Kidney (tissue), 14 donors: Measurements from ENCODE around the gene DISP3. TPM values are rescaled to one million over a fixed set of nuclear protein-coding genes. Genes with fewer than 3 reads are reported as not detected.

Experiments
- DNase-seq, 5 donors: peaks; one replicate each; pipeline ENCODE4 v3.0.0-alpha.2; 2013 to 2020
- FAIRE-seq: peaks from 2 replicates; lab custom pipeline; 2012; peaks lifted over from hg19 to GRCh38; lab: Jason Lieb, UNC
- H3K27ac ChIP-seq, 2 donors: one replicate each; pipeline ENCODE4 v1.7.0; 2013; ENCODE audit warnings: low read depth in 2 of 2, low read length in 2 of 2, inconsistent platforms in 1 of 2
- H3K27me3 ChIP-seq: one replicate; pipeline ENCODE4 v1.7.1; 2013; ENCODE audit warnings: low read length, inconsistent platforms; ENCODE audit not compliant: control insufficient read depth, insufficient read depth
- H3K36me3 ChIP-seq, 3 donors: one replicate each; pipeline versions ENCODE4 v1.7.0 to v1.7.1; 2013; ENCODE audit warnings: low read length in 3 of 3, control low read depth in 1 of 3, inconsistent platforms in 1 of 3; ENCODE audit not compliant: insufficient read depth in 3 of 3, control insufficient read depth in 2 of 3
- H3K4me1 ChIP-seq, 3 donors: one replicate each; pipeline versions ENCODE4 v1.7.0 to v1.7.1; 2013; ENCODE audit warnings: low read length in 3 of 3, inconsistent platforms in 1 of 3, low read depth in 1 of 3; ENCODE audit not compliant: control insufficient read depth in 2 of 3, insufficient read depth in 2 of 3
- H3K4me3 ChIP-seq, 3 donors: one replicate each; pipeline versions ENCODE4 v1.7.0 to v1.8.1; 2013; ENCODE audit warnings: low read length in 3 of 3, control low read depth in 1 of 3, inconsistent platforms in 1 of 3
- H3K9ac ChIP-seq, 3 donors: one replicate each; pipeline versions ENCODE4 v1.7.0 to v1.7.1; 2013; ENCODE audit warnings: low read length in 3 of 3, control low read depth in 1 of 3, inconsistent platforms in 1 of 3
- H3K9me3 ChIP-seq, 3 donors: one replicate each; pipeline versions ENCODE4 v1.7.0 to v1.7.1; 2013; ENCODE audit warnings: low read length in 3 of 3, control low read depth in 1 of 3, inconsistent platforms in 1 of 3; ENCODE audit not compliant: control insufficient read depth in 2 of 3, insufficient read depth in 1 of 3
- intact Hi-C: fragments of 100-400 bp; cut with DNase I; formaldehyde crosslinking; loops from one replicate; pipeline ENCODE4 v1.11.1; 2022
- polyA plus RNA-seq: library from polyadenylated mRNA; stranded (reverse); fragments of 350-450 nt; fragmentation: Illumina TruSeq; extraction: RNeasy Lipid Tissue Mini Kit (QIAGEN cat#74804); gene quantifications from one replicate; pipeline ENCODE4 v1.2.3, GENCODE V29; 2014; ENCODE audit warnings: low read depth, low replicate concordance; ENCODE audit not compliant: insufficient read depth
- total RNA-seq: library from RNA; stranded (reverse); fragmentation: NEBNext Ultra II Directional; extraction: Animal tissue kit (Norgen Biotek cat#: 25700); gene quantifications from one replicate; pipeline ENCODE4 v1.2.1, GENCODE V29; 2021
- TF ChIP-seq, protein P1 (sequence below): IDR thresholded peaks from 3 replicates; pipeline ENCODE4 v1.5.1; 2012; ENCODE audit warnings: mild to moderate bottlenecking, moderate library complexity, borderline replicate concordance; ENCODE audit not compliant: insufficient read depth; ENCODE audit errors: extremely low read depth
- donor health status: control.
- donor health status: control.
- donor health status: control.
- donor health status: control.
- donor health status: control.
- donor health status: DM: yes; HTN: yes; CAD: no.
- donor health status: Normal renal cell carcinoma (clear cell type).

The DISP3 gene
- total and polyA plus RNA-seq, 2 donors from 2014 or later = 0.19 TPM; not detected in 1

DNA sequence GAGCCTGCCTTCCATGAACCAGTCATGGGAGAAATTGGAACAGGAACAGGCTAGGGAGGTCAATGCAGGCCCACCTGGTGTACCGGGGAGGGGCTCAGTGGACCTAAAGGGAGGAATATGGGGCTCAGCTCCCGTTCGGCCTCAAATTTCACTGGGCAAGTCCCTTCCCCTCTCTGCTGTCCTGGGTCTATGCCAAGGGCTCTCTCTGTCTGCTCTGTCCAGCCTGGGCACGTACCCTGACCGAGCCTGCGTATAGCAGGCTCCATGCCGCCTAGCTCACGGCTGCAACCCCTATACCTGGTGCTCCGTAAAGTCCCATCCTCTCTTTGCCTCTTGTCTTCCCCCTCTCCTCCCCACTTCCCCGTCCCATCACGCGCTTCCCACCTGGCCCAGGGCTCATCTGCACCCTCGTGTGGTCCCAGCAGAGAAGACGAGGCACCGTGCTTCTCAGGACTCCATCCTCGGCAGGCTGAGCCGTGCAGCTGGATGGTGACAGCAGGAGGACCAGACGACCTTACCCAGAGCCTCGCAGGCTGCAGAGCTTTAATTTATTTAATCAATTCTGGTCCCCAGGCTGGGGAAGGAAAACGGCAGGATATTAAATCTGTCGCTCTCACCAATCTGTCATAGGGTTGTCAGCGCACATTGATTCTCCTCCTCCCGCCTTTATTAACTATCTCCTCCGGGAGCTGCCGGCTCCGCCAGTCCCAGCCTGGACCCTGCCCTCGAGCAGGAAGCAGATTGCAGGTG, 25.0 kb upstream of the DISP3 start:
- no peak for FAIRE-seq

DNA sequence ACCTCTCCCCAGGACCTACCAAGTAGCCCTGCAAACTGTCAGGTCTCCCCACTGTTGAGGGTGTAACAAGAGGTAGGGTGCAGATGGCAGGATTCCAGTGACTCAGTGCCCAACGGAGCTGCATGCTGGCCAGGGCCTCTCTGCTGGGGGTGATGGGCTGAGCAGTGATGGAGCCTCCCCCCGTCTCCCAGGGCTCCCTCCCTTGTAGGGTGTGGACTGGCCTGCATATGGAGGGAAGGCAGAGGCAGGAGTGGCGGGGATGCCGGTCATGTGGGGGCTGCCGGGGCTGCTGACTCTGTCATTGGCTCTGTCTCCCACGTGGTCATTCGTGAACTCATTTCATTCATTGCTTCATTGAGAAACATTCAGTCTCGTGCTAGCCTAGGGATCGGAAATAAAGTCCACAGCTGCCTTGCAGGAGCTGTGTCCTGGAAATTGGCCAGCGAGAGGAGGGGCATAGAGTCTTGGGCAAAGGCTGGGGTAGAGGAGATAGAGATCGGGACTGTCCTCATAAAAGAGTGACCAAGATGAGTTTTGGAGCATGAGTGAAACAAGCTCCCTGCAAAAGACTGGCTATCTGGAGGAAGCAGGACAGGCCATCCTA, 22.9 kb upstream of the DISP3 start:
- no peaks in the 10 kb centered on the region for H3K4me1 ChIP-seq
- TF ChIP-seq, protein P1, sequence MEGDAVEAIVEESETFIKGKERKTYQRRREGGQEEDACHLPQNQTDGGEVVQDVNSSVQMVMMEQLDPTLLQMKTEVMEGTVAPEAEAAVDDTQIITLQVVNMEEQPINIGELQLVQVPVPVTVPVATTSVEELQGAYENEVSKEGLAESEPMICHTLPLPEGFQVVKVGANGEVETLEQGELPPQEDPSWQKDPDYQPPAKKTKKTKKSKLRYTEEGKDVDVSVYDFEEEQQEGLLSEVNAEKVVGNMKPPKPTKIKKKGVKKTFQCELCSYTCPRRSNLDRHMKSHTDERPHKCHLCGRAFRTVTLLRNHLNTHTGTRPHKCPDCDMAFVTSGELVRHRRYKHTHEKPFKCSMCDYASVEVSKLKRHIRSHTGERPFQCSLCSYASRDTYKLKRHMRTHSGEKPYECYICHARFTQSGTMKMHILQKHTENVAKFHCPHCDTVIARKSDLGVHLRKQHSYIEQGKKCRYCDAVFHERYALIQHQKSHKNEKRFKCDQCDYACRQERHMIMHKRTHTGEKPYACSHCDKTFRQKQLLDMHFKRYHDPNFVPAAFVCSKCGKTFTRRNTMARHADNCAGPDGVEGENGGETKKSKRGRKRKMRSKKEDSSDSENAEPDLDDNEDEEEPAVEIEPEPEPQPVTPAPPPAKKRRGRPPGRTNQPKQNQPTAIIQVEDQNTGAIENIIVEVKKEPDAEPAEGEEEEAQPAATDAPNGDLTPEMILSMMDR = no peak
- DNase-seq = no peak
- H3K27me3 ChIP-seq = peaks cover 3% of the 10 kb centered on the region
- intact Hi-C loops = no loop called here
- H3K4me3 ChIP-seq = no peak overlapping the region
- H3K9ac ChIP-seq = no peak overlapping the region
- no peaks in the 10 kb centered on the region for H3K36me3 ChIP-seq
- no peaks in the 10 kb centered on the region for H3K9me3 ChIP-seq
- H3K27ac ChIP-seq = no peak overlapping the region
- FAIRE-seq = no peak

More for the DNA sequence above, 25.0 kb upstream of the DISP3 start:
- no peaks in the 10 kb centered on the region for H3K9me3 ChIP-seq
- intact Hi-C loops = no loop called here
- no peak overlapping the region for H3K4me3 ChIP-seq
- no peaks in the 10 kb centered on the region for H3K4me1 ChIP-seq
- H3K36me3 ChIP-seq = no peaks in the 10 kb centered on the region
- TF ChIP-seq, protein P1 = no peak
- H3K9ac ChIP-seq = no peak overlapping the region
- peak in 1 of 5 donors; percentile 19 for DNase-seq
- H3K27me3 ChIP-seq = peaks cover 3% of the 10 kb centered on the region
- H3K27ac ChIP-seq = no peak overlapping the region

DNA sequence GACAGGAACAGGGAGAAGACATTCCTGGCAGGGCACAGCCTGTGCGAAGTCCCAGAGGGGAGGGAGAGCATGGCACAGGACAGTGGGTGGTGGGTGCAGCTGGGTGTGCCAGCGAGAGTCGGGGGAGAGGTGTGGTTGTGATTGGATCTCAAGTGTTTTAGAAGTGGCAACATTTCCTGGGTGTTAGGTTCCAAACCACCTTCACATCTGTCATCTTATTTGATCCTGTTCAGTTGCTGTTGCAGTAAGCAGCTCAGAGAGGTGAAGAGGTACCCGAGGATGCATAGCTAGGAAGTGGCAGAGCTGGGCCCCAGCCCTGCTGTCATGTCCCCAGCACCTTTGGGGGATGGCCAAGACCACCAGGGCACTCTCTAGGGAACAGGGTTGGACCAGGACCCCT, 22.0 kb upstream of the DISP3 start:
- Histone ChIP-seq H3K27ac (no peak overlapping the region), H3K36me3 (no peaks in the 10 kb centered on the region), H3K4me1 (no peaks in the 10 kb centered on the region), H3K27me3 (peaks cover 3% of the 10 kb centered on the region), H3K4me3 (no peak overlapping the region), H3K9ac (no peak overlapping the region), H3K9me3 (no peaks in the 10 kb centered on the region)
- intact Hi-C loops = no loop called here
- DNase-seq = no peak
- TF ChIP-seq, protein P1 = no peak
- FAIRE-seq = no peak
